Activated naive CD4-positive, alpha-beta T cell treated with Interleukin-2 at 50 U/mL for 16 hours (primary cell): ENCODE measurements around the gene PFDN1.

ENCODE experiments used
- DNase-seq: peaks from one replicate; pipeline ENCODE4 v3.0.0-alpha.2; 2020

PFDN1 gene

DNA sequence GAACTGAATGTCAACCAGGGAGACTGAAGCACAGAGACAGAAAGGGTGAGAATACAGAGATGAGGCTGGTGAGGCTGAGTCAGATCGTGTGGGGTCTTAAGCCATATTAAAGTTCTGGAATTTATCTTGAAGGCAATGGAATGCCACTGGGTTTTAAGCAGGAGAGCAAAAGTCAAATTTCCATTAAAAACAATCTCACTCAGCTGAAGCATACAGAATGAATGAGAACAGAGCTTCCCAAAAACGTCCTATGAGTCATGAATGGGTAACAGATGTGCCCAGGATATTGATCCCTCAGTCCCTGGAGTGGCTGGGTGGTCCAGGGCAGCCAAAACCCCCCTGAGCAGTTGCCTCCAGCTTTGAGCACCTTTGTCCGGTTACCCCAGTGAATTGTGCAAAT is 44.9 kb downstream of the PFDN1 start:
- no peak for DNase-seq

DNA sequence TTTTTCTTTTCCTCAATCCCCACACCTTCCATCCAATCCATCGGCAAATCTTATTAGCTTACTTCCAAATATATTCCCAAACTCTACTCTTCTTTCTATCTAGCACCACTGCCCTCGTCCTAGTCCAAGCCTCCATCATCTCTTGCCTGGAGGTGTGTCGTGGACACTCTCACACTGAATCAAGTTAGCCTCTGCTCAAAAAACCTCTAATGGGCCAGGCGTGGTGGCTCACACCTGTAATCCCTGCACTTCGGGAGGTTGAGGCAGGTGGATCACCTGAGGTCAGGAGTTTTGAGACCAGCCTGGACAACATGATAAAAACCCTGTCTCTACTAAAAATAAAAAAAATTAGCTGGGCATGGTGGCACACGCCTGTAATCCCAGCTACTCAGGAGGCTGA is 46.2 kb downstream of the PFDN1 start:
- no peak for DNase-seq

DNA sequence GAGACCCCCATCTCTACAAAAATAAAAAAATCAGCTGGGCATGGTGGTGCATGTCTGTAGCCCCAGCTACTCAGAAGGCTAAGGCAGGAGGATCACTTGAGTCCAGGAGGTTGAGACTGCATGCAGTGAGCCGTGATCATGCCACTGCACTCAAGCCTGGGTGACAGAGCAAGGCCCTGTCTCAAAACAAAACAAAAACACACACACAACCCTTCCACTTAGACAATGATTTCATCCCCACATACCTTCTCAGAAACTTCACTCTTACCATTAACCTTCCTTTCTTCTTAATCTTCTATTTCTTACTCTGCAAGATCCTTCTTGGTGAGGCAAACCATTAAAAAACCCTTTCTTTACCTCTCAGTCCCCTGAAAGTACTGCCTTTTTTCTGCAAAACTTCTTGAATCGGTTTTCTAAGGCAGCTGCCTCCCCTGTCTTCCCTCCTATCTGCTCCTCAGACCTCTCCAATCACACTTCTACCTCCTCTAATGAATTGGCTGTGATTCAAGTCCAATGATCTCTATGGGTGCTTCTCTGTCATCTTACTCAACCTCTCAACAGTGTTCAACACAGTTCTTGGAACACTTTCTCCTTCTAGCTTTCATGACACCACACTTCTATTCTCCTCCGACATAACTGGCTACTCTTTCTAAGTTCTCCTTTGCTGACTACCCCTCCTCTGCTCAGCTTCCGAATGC is 47.3 kb downstream of the PFDN1 start:
- no peak for DNase-seq

DNA sequence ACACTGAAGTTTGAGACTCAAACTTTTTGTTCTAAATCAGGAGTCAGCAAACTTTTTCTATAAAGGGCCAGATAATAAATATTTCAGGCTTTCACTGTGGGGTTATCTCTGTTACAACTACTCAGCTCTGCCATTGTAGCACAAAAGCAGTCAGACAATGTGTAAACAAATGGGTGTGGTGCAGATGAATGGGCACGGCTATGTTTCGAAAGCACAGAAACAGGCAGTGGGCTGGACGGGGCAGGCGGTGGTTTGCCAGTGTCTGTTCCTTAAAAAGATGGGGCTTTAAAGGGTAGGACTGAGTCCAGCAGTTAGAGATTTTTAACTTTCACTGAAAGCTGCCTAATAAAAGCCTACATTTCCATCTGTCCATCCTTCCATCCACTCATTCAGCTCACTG is 48.9 kb downstream of the PFDN1 start:
- DNase-seq, result no peak

DNA sequence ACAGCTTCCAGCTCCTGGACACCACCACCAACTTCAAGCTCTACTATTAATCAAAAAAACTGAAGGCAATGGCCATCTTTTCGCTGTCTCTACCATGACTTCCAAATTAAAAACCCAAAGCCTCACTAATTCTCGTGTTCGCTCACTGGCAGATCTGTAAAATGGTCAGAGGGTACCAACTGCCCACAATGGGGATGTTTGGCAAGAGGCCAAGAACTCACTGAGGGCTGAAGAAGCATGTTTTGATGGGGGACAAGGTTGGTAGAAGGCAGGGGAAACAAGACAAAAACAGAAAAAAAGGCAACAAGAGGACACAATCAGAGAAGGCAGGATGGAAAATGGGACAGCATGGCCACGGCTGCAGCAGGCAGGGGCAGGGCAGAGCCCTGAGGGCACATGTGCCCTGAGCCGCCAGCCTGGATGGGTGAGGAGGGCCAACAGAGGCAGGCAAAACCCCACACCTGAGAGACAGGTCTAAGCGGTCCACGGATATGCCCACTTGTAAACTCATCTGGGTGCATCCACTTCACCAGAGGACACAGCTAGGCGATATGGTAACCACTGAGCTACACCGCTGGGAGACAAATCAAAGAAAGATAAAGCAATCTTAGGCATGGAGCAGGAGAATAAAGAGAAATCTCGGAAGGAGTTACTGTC is 50.3 kb downstream of the PFDN1 start:
- DNase-seq, result no peak

DNA sequence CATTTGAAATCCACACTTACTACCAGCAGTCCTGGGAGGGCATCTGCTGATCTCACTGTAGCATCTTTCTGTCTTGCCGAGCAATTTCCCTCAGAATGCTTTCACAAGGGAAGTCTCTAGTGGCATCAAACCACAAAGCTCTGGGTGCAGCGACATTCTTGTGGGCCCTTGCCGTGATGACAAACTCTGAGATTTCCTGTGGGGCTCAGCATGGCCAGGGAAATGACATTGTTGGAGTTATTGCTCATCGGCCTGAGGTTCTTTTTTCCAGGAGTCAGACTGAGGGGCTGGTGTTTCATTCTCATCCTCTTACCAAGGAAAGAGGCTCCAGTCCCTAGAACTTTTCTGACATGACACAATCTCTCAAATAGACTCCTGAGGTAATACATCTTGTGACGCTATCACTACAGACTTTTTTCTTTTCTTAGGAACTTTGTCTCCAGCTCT is 51.4 kb downstream of the PFDN1 start:
- DNase-seq, result peak; percentile 76

DNA sequence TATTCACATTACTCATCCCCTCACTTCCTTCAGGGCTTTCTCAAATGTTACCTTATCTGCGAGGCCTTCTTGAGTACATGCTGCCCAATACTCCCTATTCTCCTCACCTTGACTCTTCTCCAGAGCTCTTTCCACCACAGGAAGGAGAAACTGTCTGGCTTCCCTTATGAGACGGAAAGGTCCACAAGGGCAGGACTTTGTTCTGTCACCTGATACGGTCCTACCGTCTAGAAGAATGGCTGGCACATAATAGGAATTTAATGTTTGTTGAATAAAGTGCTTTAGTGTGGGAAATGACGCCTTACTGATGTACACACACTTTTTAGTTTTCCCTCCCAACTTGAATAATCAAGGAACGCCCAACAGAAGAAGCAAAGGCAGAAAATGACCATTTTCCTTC is 52.5 kb downstream of the PFDN1 start:
- DNase-seq, result no peak

DNA sequence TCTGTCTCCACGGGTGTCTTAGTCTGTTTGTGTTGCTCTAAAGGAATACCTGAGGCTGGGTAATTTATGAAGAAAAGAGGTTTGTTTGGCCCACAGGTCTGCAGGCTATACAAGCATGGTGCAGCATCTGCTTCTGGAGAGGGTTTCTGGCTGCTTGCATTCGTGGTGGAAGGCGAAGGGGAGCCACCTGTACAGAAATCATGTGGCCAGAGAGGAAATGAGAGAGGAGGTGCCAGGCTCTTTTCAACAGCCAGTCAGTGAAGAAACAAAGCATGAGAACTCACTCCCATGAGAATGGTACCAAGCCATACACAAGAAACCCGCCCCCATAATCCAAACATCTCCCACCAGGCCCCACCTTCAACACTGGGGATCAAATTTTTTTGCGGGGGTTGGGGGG is 53.4 kb downstream of the PFDN1 start:
- DNase-seq, result no peak

DNA sequence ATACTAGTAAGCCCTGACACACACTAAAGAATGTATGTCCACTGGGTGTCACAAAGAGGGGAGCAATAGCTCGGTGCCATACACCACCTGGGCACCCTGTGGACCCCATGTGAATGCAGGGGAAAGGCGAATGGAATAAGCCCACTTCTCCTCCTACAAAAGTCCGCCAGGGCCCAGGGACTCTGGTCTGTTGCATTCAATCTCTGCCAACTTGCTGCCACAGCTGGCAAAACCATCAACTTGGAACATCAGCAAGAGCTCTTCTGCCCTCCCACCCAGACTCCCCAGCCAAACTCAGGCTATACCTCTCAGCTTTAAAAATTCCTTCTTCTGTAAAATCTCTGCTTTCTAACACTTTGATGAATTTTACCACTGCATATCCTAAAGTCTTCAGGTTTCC is 54.5 kb downstream of the PFDN1 start:
- no peak for DNase-seq

DNA sequence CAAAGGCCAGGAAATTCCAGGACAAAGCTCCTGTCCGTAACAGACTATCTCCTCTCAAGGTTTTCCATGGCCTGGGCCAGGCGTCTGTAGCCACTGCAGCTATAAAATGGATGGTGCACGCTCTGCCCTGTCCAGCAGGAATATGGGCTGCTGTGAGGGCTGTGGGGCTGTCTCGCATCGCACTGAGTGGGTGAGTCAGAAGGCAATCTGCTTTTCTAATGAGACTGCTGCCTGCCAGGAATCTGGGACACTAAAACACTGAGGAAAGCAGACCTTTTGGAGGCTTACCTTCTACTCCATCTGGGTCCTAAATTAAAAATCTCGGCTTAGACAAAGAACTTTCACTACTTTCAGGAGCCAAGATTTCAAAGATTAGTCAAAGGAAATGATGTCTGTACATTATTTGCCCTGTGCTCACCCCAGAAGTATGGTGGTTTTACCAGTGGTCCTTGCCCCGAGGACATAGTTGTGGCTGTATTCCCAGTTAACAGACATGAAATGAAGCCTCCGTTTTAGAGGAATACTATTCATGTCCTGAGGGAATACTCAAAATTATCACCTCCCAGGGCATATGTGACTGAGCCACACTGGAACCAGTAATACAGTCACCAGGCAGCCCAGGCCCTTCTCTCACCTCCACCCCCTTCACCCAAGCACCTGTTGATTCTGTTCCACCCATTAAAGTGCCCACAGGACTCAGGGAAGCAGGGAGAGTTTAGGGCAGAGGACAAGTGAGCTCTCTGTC is 56.4 kb downstream of the PFDN1 start:
- no peak for DNase-seq

DNA sequence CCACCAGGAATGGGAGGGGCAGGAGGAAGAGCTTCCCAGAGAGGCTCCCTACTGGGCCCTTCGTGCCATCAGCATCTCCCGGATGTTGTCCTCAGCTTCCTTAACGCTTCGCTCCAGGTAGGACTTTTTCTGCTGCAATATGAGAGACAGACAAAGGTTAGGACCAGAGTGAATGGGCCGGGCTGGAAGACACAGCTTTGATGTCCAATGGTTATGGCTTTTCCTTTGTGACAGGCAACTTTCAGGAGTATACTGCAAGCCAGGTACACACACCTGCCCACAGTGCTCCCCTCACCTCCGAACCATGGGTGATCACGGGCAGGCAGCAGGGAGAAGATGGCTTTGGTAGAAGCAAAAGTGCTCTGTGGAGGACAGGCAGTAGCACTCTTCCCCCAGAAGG is 57.0 kb downstream of the PFDN1 start:
- no peak for DNase-seq

DNA sequence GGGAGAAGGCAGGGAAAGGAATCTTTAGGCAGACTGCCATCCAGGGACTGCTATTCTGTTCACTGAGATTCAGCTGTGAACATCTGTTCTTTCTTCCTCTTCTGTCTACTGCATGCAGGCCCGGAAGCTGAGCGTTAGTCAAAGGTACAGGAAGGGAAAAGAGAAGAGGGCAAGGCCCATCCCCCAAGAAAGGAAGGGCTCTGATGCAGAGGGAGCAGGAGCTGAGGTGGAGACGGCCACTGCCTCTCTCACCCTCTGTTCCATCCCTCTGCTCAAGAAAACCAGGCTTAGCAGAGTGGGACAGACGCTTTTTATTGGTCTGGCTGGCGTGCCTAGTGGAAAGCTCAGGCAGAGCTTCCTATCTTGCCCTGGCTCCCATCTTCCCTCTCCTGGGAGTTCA is 57.6 kb downstream of the PFDN1 start:
- DNase-seq, result no peak

DNA sequence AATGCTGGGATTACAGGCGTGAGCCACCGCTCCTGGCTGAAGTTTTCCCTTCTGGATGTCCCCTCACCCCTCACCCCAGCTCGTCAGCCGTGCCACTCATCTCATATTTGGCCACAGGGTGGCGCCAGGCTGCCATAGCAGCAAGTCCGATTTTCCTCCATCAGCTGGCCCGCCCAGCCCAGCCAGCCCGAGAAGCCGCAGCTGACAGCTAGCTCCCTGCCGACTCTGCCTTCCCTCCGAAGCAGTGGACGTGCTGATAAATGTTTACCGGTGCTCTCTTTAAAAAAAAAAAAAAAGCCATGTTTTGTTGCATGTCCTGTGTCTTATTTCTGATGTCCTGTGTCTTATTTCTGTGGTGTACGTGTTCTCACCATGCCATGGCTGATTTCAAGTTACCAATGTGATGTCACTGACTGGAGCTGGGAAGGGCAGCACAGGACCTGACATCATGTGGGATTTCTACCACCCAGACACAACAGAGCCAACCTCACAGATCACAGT is 58.3 kb downstream of the PFDN1 start:
- peak; percentile 81 for DNase-seq

DNA sequence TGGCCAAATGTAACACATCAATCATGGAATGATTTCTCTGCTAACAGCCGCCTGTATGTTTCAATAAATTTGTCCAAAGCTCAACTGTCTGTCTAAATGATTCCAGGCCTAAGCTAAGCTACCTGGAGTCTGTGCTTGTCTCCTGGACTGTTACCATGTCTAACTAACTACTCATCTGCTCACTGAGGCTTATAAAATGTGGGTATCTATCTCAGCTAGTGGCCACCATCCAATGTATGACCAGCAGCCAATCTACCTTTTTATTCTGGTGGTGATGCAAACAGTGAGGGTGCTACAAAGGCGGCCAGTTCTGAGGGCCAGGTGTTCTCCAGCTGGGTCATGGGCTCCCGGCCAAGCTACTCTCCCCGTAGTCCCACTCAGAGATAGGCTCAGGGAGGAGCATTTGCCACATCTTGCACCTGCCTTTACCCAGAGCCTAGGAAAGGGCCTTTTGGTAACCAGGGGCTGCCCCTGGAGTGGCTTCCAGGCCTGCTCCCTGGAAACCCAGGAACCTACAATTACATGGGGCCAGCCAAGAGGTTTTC is 59.1 kb downstream of the PFDN1 start:
- no peak for DNase-seq

DNA sequence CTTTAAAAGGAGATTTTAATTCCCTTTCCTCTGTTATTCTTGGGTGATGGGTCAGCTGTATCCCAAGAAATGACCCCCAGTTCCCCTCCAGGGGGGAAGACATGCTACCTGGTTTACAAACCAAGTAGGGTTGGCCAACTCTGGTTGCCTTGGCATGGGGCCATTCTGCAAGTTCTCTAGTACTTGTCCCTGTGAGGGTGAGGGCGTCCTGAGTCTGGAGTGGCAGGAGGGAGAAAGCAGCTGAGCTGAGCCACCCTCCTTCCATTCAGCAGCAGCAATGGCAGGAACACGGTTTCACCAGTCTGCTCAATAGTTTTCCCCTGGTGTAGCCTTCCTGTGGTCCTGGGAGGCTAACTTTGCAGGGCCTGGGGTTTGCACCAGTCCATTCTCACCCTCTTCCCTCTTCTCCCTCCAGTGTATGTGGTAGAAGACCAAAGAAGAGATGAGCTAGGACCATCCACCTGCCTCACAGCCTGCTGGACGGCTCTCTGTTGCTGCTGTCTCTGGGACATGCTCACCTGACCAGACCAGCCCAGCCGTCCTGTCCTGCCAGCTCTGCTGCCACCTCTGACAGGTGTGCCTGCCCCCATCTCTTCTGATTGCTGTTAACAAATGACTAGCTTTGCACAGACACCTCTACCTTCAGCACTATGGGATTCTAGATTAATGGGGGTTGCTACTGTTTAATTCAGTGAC is 59.9 kb downstream of the PFDN1 start:
- no peak for DNase-seq

DNA sequence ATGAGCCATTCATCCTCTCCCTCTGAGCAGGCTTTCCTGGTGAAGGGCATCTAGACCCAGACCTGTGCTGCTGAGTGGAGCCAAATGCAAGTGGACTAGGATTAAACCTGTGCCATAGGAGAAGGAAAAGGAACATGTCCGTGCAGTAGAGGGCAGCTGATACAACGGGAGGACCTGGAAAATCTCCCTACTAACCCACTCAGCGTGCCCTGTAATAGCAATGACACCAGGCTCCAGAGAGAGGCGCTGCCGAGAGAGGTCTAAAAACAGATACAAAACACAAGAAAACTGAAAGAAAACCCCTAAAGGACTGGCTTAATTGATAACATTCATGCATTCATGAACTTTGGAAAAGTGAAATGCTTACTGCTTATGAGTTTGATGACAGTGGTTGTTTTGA is 60.8 kb downstream of the PFDN1 start:
- no peak for DNase-seq

DNA sequence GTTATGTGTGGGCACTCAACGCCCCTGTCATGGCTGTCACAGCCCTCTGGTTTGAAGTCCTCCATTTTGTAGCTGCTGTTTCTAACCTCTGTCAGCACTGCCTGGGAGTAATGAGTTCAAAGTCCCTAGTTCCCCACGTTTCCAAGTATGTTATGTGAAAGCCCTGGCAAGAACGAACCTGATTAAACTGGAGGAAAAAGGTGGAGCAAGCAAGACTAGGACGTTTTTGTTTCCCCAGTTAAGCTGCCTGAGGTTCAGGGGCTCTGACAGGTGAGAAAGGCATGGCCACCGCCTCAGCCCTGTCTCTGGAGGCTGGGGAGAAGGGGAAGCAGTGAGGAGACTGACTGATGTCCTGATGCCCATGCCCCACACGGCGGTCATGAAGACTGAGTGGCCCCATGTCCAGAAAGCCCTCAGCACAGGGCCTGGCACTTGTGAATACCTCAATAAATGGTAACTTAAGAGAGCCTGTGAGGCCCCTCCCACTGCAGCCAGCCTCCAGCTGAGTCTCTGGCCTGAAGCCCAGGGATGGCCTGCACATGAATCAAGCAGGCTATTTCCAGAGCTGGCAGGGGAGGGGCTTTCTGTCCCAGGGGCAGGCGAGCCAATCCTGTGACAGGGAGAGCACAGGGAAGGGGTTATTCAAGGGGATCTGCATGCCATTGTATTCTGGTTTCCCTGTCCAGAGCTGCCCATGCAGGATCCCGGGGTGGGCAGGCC is 61.8 kb downstream of the PFDN1 start:
- no peak for DNase-seq

DNA sequence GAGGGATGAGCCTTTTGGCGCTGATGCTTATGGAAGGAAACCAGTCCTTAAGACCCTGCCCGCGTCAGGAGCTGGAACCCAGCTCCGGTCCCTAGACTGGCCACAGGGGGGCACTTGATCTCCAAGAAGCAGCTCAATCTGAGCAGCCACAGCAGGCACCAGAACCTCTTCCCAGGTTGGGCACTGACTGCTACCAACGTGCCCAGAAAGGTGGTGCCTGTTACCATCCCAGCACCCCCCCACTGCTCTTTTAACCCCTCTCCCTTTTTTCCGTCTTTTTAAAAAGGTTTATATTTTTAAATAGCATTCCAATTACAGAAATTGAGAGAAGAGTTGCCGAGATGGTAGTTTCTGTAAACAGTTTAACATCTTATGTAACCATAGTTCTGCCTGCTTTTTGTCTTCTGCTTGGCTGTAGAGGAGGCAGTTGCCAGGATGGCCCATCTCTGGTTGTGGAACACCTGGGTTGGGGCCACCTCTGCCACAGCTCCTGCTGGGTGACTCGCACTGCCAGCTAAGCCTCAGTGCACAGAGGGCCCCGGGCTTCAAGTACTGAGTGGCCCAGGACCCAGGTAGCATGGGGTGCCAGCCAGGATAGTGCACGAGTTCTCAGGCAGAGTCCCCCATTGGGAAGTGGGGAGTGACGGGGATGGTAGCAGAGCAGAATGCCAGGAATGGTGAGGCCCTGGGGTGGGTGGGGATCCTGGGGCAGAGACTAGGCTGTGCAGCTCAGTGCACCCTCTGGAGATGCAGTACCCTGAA is 62.8 kb downstream of the PFDN1 start:
- DNase-seq, result peak; percentile 65

DNA sequence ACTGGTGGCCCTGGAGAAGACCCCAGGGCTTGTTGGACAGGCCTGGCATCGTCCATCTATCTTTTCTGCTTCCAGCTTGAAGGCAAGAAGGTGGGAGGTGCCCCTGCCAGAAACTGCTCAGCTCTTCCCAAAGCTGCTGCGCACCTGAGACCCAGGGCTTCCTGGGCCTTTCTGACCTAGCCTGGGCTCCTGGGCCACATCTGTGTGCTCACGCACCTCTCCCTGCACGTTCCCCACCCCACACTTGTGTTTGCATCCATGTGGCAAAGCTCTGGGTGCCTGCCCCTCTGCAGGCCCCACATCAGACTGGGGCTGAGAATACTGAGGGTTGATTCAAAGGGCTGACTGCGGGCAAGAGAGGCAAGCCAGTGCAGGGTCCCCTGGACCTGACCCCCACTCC is 63.4 kb downstream of the PFDN1 start:
- no peak for DNase-seq

DNA sequence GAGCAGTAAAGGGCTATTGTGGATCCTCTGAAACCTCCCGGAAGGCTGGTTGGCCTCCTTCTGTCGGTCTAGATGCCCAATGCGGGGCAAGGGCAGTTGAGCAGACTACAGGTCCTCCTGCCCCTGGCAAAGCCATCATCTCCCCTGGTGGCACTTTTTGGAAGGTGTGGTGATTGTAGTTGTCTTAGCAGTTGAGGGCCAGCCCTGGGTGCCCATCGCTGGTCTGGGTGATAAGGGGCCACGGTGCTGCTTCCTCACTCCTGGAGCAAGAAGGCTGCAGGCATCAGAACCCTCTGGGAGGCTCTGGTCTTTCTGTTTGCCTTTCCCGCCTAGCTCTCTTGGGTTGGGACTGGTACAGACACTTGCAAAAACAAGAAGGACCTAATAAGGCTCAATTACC is 64.1 kb downstream of the PFDN1 start:
- no peak for DNase-seq

DNA sequence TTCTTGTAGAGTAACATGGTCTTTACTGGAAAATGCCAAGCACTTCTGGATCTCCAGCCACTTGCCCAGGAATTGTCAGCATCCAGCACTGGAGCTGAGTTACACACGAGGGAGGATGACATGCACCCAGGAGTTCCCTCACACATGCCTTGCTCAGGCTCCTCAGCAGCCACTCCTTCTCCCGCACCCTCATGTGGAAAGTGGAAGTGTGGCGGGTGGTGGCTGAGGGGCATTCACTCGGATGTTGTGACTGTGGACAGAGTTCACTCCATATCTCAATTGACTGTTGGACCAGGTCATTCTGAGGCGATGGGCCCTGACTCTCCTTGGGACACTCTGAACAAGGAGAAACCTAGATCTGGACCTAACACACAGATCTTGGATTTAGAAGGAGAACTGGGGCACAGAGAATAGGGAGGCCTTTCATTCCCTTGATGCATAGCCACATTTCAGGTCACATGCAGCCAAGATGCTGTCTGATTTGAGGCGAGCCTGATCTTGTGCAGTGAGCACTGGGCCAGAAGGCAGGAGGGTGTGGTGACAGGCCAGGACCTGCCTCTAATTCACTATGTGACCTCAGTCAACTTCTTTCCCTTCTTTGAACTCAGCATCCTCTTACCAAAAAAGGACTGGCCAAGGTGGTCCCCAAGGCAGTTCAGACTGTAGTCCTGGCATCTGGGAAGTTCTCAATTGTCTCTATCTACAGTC is 65.9 kb downstream of the PFDN1 start:
- DNase-seq, result no peak
